CD4-positive, alpha-beta memory T cell (primary cell): ENCODE results near the gene SFXN5. TPM values are rescaled to one million over a fixed set of nuclear protein-coding genes. Genes with fewer than 3 reads are reported as not detected.

Experiments
- CTCF ChIA-PET: fragments of 350-600 bp; sonication (Branson Sonifier 250); formaldehyde crosslinking; loops from one replicate; lab custom pipeline; 2021; ENCODE audit warnings: inconsistent platforms; ENCODE audit not compliant: partially characterized antibody; lab: Charles Lee
- POLR2A ChIA-PET: fragments of 350-600 bp; sonication (Branson Sonifier 250); formaldehyde crosslinking; loops from one replicate; lab custom pipeline; 2021; ENCODE audit not compliant: partially characterized antibody; lab: Charles Lee
- DNase-seq, 5 donors: peaks; one replicate each; pipeline versions ENCODE4 v3.0.0 to v3.0.0-alpha.2; 2020 to 2022; ENCODE audit warnings: mixed read lengths in 1 of 5
- H3K27ac ChIP-seq: one replicate; pipeline ENCODE4 v1.7.0; 2013; ENCODE audit warnings: low read depth, low read length
- H3K27me3 ChIP-seq: 2 replicates; pipeline ENCODE4 v1.7.0; 2013; ENCODE audit warnings: mild to moderate bottlenecking, low read length, moderate library complexity; ENCODE audit not compliant: insufficient read depth
- H3K36me3 ChIP-seq: 2 replicates; pipeline ENCODE4 v1.7.0; 2013; ENCODE audit warnings: mild to moderate bottlenecking, low read length, moderate library complexity; ENCODE audit not compliant: insufficient read depth
- H3K4me1 ChIP-seq: 2 replicates; pipeline ENCODE4 v1.7.0; 2013; ENCODE audit warnings: mild to moderate bottlenecking, low read length, moderate library complexity; ENCODE audit not compliant: insufficient read depth
- H3K4me3 ChIP-seq, 2 donors: one replicate each; pipeline ENCODE4 v1.7.0; 2013; ENCODE audit warnings: low read length in 2 of 2, mild to moderate bottlenecking in 1 of 2
- H3K9me3 ChIP-seq, 2 donors: one replicate each; pipeline ENCODE4 v1.7.0; 2013; ENCODE audit warnings: low read length in 2 of 2, control low read depth in 1 of 2; ENCODE audit not compliant: control insufficient read depth in 1 of 2
- H3K27ac Mint-ChIP-seq, 7 donors: one replicate each; pipeline ENCODE4 v1.8.0; 2020 to 2021; ENCODE audit warnings: mixed read lengths in 7 of 7, mild to moderate bottlenecking in 6 of 7, inconsistent platforms in 3 of 7, moderate library complexity in 3 of 7
- H3K27me3 Mint-ChIP-seq, 2 donors: one replicate each; pipeline ENCODE4 v1.8.0; 2020 to 2021; ENCODE audit warnings: mixed read lengths in 2 of 2
- H3K36me3 Mint-ChIP-seq, 2 donors: one replicate each; pipeline ENCODE4 v1.8.0; 2020 to 2021; ENCODE audit warnings: mixed read lengths in 2 of 2, inconsistent platforms in 1 of 2, mild to moderate bottlenecking in 1 of 2
- H3K4me1 Mint-ChIP-seq, 4 donors: one replicate each; pipeline ENCODE4 v1.8.0; 2020 to 2021; ENCODE audit warnings: mixed read lengths in 4 of 4, mild to moderate bottlenecking in 1 of 4
- H3K4me3 Mint-ChIP-seq, 8 donors: one replicate each; pipeline ENCODE4 v1.8.0; 2020 to 2021; ENCODE audit warnings: mixed read lengths in 8 of 8, mild to moderate bottlenecking in 7 of 8, moderate library complexity in 6 of 8, inconsistent platforms in 3 of 8
- H3K9me3 Mint-ChIP-seq, 8 donors: one replicate each; pipeline ENCODE4 v1.8.0; 2020 to 2021; ENCODE audit warnings: mixed read lengths in 8 of 8, mild to moderate bottlenecking in 5 of 8, inconsistent platforms in 3 of 8, moderate library complexity in 1 of 8
- intact Hi-C: fragments of 100-400 bp; cut with micrococcal nuclease; formaldehyde crosslinking; loops from one replicate; pipeline ENCODE4 v1.15.1; 2023
- polyA plus RNA-seq, 2 donors: library from polyadenylated mRNA; unstranded; fragments of 300-500 nt; fragmentation: Illumina TruSeq; gene quantifications; one replicate each; pipeline ENCODE4 v1.2.3, GENCODE V29; 2021
- total RNA-seq, 2 experiments: library from RNA; stranded (reverse); gene quantifications; one replicate each; pipeline ENCODE4 v1.2.3, GENCODE V29; 2021

The SFXN5 gene
- total and polyA plus RNA-seq, 4 experiments from 2014 or later: 0.95 to 10.0 (median 4.1) TPM

DNA sequence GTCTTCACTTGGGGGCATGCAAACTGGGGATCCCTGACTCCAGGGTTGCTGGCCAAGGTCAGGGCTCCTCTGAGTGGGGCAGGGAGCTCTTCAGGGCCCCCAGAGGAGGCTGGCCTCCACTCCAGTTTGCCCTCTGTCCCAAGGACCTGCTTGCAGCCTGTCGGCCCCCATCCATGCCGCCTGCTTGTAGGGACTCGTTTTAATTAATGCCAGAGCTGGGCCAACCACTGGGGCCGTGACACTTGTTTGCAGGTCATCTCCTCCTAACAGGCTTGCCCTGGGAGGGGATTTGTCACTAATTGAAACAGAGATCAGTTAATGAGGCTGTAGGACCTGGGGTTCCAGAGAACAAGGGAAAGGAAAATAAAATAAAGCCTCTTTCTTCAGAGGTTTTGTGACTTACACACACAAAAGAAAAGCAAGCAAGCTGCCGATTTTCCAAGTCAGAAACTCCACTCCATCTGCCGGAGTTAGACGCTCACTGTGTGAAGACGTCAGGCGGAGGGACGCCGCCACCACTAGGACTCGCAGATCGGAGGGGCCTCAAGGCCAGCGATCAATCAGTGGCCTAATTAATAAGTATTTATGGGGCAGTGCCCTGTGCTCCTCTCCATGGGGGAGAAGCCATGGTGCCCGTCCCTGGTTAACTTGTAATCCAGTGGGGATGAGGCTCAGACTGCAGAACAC, 75.9 kb downstream of the SFXN5 start:
- no peaks in the 10 kb centered on the region for H3K27me3 Mint-ChIP-seq
- Histone ChIP-seq H3K27me3 (no peaks in the 10 kb centered on the region), H3K4me3 (no peak overlapping the region), H3K4me1 (no peaks in the 10 kb centered on the region), H3K27ac (no peak overlapping the region), H3K9me3 (no peaks in the 10 kb centered on the region), H3K36me3 (no peaks in the 10 kb centered on the region)
- no peak overlapping the region for H3K27ac Mint-ChIP-seq
- ChIA-PET POLR2A (no interaction called here), CTCF (interaction anchor here (0.6 to 10.8 kb wide), 8 partner anchors 8 to 217 kb away, joined by 3 to 184 read pairs (median 4); no protein-coding TSS in a partner anchor)
- H3K4me1 Mint-ChIP-seq: no peaks in the 10 kb centered on the region
- no peaks in the 10 kb centered on the region for H3K36me3 Mint-ChIP-seq
- intact Hi-C loops: no loop called here
- H3K4me3 Mint-ChIP-seq: no peak overlapping the region
- no peaks in the 10 kb centered on the region for H3K9me3 Mint-ChIP-seq
- no peak for DNase-seq

DNA sequence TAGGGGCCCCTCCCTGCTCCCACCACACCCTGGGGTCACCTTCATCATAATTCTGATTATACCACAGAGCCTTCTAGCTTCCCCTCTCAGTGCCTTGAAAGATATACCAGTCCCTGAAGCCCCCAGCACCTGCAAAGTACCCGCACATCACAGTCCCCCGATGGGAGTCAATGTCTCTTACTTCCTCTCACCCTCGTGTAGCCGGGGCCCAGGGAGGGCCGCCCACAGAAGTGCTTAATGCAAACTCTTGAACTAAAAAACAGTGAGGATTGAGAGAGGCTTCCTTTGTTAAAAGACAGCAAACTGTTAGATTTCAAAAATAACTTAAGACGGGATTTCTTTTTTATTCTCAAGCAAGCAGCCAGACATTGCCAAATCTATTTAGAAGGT, 76.5 kb downstream of the SFXN5 start:
- no peaks in the 10 kb centered on the region for H3K4me1 ChIP-seq
- no peak overlapping the region for H3K27ac ChIP-seq
- no peak for DNase-seq
- no peaks in the 10 kb centered on the region for H3K9me3 ChIP-seq
- no peaks in the 10 kb centered on the region for H3K36me3 ChIP-seq
- H3K4me3 ChIP-seq: no peak overlapping the region
- ChIA-PET CTCF (interaction anchor here (0.6 to 10.8 kb wide), 8 partner anchors 21 to 217 kb away, joined by 3 to 184 read pairs (median 4); no protein-coding TSS in a partner anchor), POLR2A (no interaction called here)
- H3K27ac Mint-ChIP-seq: no peak overlapping the region
- no peaks in the 10 kb centered on the region for H3K36me3 Mint-ChIP-seq
- H3K4me3 Mint-ChIP-seq: no peak overlapping the region
- H3K4me1 Mint-ChIP-seq: no peaks in the 10 kb centered on the region
- intact Hi-C loops: loop anchor here (5.0 kb wide), 1 partner anchor 92 kb away; no protein-coding TSS in a partner anchor
- no peaks in the 10 kb centered on the region for H3K27me3 Mint-ChIP-seq
- no peaks in the 10 kb centered on the region for H3K9me3 Mint-ChIP-seq
- H3K27me3 ChIP-seq: no peaks in the 10 kb centered on the region

DNA sequence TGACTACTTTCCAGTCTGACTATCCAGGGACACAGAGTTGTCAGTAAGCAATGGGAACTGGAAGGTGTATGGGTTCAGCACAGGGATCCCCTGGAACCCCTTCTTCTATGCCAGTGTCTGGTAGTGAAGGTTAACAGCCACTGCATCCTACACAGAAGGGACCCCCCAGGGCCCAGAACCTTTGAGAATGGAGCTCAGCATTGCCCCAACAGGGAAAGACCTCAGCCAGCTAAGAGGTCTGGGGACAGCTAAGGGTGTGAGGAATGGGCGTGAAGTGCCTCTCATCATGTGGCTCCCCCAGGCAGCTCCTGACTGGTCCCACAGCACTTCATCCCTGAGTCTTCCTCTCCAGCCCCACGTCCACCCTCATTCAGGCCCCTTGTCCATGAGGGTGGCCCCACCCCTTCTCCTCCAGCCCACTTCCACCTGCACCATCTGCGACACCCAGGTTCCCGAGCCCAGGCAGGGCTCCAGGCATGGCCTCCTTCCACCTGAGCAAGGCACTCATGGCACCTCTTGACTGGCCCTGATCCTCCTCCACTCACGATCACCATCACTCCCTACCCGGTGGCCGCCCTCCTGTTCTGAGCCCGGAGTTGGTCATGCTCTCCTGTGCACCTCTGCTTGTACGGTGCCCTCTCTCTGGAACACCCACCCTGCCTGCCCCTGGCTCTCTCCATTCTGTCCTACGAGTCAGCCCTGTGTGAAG, 77.1 kb downstream of the SFXN5 start:
- CTCF ChIA-PET: interaction anchor here (1.3 to 10.8 kb wide), 6 partner anchors 37 to 218 kb away, joined by 3 to 184 read pairs (median 8); no protein-coding TSS in a partner anchor
- no peak for DNase-seq
- no peak overlapping the region for H3K27ac ChIP-seq
- H3K36me3 ChIP-seq: no peaks in the 10 kb centered on the region
- H3K4me1 ChIP-seq: no peaks in the 10 kb centered on the region
- H3K36me3 Mint-ChIP-seq: peaks cover 0 to 1% of the 10 kb centered on the region in 2 donors
- no peaks in the 10 kb centered on the region for H3K9me3 ChIP-seq
- no peak overlapping the region for H3K4me3 ChIP-seq
- no peak overlapping the region for H3K27ac Mint-ChIP-seq
- no peaks in the 10 kb centered on the region for H3K9me3 Mint-ChIP-seq
- POLR2A ChIA-PET: no interaction called here
- H3K4me1 Mint-ChIP-seq: no peaks in the 10 kb centered on the region
- no peaks in the 10 kb centered on the region for H3K27me3 ChIP-seq
- no peaks in the 10 kb centered on the region for H3K27me3 Mint-ChIP-seq
- intact Hi-C loops: loop anchor here (5.0 kb wide), 1 partner anchor 93 kb away; no protein-coding TSS in a partner anchor
- no peak overlapping the region for H3K4me3 Mint-ChIP-seq

DNA sequence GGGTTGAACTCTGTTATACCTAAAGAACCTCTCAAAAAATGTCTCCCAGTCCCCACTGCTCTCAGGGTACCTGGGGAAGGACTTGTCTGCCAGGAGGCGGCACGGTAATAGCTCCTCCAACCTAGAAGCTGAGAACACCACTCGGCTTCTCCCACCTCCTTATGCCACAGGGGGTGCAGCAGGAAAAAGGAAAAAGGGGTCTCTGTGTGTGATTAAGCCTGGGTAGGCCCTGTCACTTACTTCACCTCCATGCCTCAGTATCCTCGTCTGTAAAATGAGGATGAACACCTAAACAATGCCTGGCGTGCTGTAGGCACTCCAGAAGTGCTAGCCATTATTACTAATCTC, 77.6 kb downstream of the SFXN5 start:
- Histone ChIP-seq H3K27ac (no peak overlapping the region), H3K36me3 (no peaks in the 10 kb centered on the region), H3K27me3 (no peaks in the 10 kb centered on the region), H3K4me1 (no peaks in the 10 kb centered on the region), H3K9me3 (no peaks in the 10 kb centered on the region), H3K4me3 (no peak overlapping the region)
- H3K4me1 Mint-ChIP-seq: no peaks in the 10 kb centered on the region
- no peaks in the 10 kb centered on the region for H3K9me3 Mint-ChIP-seq
- no peak overlapping the region for H3K4me3 Mint-ChIP-seq
- no peaks in the 10 kb centered on the region for H3K27me3 Mint-ChIP-seq
- intact Hi-C loops: loop anchor here (1.0 to 5.0 kb wide), 4 partner anchors 76 to 183 kb away; no protein-coding TSS in a partner anchor
- ChIA-PET POLR2A (no interaction called here), CTCF (interaction anchor here (1.2 to 10.8 kb wide), 6 partner anchors 11 to 219 kb away, joined by 3 to 184 read pairs (median 8); no protein-coding TSS in a partner anchor)
- H3K36me3 Mint-ChIP-seq: peaks cover 0 to 3% of the 10 kb centered on the region in 2 donors
- no peak overlapping the region for H3K27ac Mint-ChIP-seq
- DNase-seq: no peak

DNA sequence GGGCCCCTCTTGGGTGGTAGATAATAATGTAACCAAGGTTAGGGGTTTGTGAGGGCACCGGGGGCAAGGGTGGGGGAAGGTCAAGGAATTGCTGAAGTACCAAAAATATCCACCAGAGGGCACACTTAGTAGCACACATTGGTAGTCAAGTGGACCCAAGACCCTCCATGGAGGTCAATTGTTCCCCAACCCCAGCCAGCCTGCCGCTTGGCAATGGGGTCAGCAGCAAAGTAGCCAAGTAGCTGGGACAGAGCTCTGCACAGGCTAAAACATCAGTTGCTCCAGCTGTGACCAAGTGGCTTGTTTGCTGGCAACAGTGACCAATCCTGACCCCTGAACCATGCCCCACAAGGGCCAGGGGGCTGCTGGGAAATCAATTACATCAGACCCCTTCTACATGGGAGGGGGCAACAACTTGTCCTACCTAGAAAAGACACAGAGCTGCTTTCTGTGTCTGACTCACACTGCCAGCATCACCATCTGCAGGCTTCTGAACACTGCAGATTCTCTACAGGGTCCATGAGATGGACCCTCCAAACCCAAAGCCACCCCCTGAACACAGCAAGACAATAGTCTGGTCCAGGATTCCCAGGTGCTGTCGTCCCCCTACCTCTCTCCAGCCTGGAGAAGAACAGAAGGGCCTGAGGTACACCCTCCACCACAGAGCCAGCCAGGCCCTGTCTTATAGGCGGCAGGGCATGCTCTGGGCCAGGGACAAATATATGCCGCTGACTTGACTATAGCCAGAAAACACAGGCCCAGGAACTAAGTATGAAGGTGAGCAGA, 78.2 kb downstream of the SFXN5 start:
- Mint-ChIP-seq H3K4me3 (no peak overlapping the region), H3K4me1 (no peaks in the 10 kb centered on the region), H3K27ac (no peak overlapping the region), H3K36me3 (peaks cover 0 to 3% of the 10 kb centered on the region in 2 donors), H3K9me3 (no peaks in the 10 kb centered on the region), H3K27me3 (no peaks in the 10 kb centered on the region)
- CTCF ChIA-PET: interaction anchor here (0.6 to 10.8 kb wide), 9 partner anchors 12 to 219 kb away, joined by 3 to 184 read pairs (median 4); no protein-coding TSS in a partner anchor
- H3K4me3 ChIP-seq: no peak overlapping the region
- intact Hi-C loops: loop anchor here (1.0 to 5.0 kb wide), 4 partner anchors 77 to 184 kb away; no protein-coding TSS in a partner anchor
- H3K4me1 ChIP-seq: no peaks in the 10 kb centered on the region
- POLR2A ChIA-PET: interaction anchor here (1.0 kb wide), 1 partner anchor 184 kb away, joined by 3 read pairs; no protein-coding TSS in a partner anchor
- no peaks in the 10 kb centered on the region for H3K9me3 ChIP-seq
- peak; percentile 43 to 57 (median 49) for DNase-seq
- no peak overlapping the region for H3K27ac ChIP-seq
- H3K27me3 ChIP-seq: no peaks in the 10 kb centered on the region
- H3K36me3 ChIP-seq: no peaks in the 10 kb centered on the region

DNA sequence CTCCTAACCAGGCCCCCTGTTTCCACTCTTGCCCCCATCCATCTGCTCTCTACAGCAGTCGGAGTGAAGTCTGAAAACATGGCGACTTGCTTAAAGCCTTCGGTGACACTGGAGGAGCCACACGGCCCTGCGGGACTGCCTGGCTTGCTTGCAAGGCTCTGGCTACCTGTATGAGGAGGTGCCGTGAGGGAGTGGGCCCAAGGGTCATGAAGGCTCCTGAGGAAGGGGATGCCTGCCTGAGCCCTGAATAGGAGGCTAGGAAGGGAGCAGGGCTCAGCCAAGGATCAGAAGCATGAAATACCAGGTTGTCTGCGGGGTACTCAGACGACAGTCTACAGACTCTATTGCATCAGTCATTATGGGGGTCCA, 78.8 kb downstream of the SFXN5 start:
- Histone ChIP-seq H3K9me3 (no peaks in the 10 kb centered on the region), H3K36me3 (no peaks in the 10 kb centered on the region), H3K4me1 (no peaks in the 10 kb centered on the region), H3K27me3 (no peaks in the 10 kb centered on the region), H3K27ac (no peak overlapping the region), H3K4me3 (no peak overlapping the region)
- no peaks in the 10 kb centered on the region for H3K4me1 Mint-ChIP-seq
- intact Hi-C loops: loop anchor here (1.0 to 5.0 kb wide), 4 partner anchors 78 to 185 kb away; no protein-coding TSS in a partner anchor
- H3K4me3 Mint-ChIP-seq: no peak overlapping the region
- no peaks in the 10 kb centered on the region for H3K27me3 Mint-ChIP-seq
- no peaks in the 10 kb centered on the region for H3K9me3 Mint-ChIP-seq
- H3K36me3 Mint-ChIP-seq: peaks cover 0 to 3% of the 10 kb centered on the region in 2 donors
- CTCF ChIA-PET: interaction anchor here (1.2 to 10.8 kb wide), 9 partner anchors 10 to 187 kb away, joined by 3 to 184 read pairs (median 4); no protein-coding TSS in a partner anchor
- peak in 1 of 5 donors; percentile 4 for DNase-seq
- no peak overlapping the region for H3K27ac Mint-ChIP-seq
- POLR2A ChIA-PET: interaction anchor here (1.0 kb wide), 1 partner anchor 185 kb away, joined by 3 read pairs; no protein-coding TSS in a partner anchor
